ENCODE results near the gene R3HDM2. TPM values are rescaled to one million over a fixed set of nuclear protein-coding genes. Genes with fewer than 3 reads are reported as not detected.

R3HDM2 gene
- total RNA-seq, 1 experiment from 2014 or later, result 64.8 TPM

- no peaks in the 10 kb centered on the region for H3K36me3 Mint-ChIP-seq (ENCODE audit: insufficient read depth, unreplicated experiment)
- ChIA-PET CTCF (interaction anchor here (0.8 to 1.0 kb wide), 2 partner anchors 9 to 15 kb away, joined by 3 to 4 read pairs; no protein-coding TSS in a partner anchor), POLR2A (no interaction called here)
- peak; percentile 40 for DNase-seq (ENCODE audit: unreplicated experiment)
- BruUV-seq (replicated peaks), result no TSS peak
- peaks cover 7% of the 10 kb centered on the region for H3K4me1 Mint-ChIP-seq (ENCODE audit: insufficient read depth, unreplicated experiment)
- TF ChIP-seq, protein P1, sequence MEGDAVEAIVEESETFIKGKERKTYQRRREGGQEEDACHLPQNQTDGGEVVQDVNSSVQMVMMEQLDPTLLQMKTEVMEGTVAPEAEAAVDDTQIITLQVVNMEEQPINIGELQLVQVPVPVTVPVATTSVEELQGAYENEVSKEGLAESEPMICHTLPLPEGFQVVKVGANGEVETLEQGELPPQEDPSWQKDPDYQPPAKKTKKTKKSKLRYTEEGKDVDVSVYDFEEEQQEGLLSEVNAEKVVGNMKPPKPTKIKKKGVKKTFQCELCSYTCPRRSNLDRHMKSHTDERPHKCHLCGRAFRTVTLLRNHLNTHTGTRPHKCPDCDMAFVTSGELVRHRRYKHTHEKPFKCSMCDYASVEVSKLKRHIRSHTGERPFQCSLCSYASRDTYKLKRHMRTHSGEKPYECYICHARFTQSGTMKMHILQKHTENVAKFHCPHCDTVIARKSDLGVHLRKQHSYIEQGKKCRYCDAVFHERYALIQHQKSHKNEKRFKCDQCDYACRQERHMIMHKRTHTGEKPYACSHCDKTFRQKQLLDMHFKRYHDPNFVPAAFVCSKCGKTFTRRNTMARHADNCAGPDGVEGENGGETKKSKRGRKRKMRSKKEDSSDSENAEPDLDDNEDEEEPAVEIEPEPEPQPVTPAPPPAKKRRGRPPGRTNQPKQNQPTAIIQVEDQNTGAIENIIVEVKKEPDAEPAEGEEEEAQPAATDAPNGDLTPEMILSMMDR (IDR thresholded peaks at IDR 0.05; ENCODE audit: unreplicated experiment), result no peak
- no peaks in the 10 kb centered on the region for H3K9me3 Mint-ChIP-seq (ENCODE audit: unreplicated experiment)
- peaks cover 83% of the 10 kb centered on the region for H3K27me3 Mint-ChIP-seq (ENCODE audit: insufficient read depth, unreplicated experiment)
- intact Hi-C loops (cut with micrococcal nuclease), result no loop called here
- H3K27ac Mint-ChIP-seq (ENCODE audit: low read depth, unreplicated experiment), result no peak overlapping the region
- no peak overlapping the region for H3K4me3 Mint-ChIP-seq (ENCODE audit: unreplicated experiment)
Observed at GRCh38 chr12:57477710-57478681, 47.2 kb upstream of the R3HDM2 start.

DNA sequence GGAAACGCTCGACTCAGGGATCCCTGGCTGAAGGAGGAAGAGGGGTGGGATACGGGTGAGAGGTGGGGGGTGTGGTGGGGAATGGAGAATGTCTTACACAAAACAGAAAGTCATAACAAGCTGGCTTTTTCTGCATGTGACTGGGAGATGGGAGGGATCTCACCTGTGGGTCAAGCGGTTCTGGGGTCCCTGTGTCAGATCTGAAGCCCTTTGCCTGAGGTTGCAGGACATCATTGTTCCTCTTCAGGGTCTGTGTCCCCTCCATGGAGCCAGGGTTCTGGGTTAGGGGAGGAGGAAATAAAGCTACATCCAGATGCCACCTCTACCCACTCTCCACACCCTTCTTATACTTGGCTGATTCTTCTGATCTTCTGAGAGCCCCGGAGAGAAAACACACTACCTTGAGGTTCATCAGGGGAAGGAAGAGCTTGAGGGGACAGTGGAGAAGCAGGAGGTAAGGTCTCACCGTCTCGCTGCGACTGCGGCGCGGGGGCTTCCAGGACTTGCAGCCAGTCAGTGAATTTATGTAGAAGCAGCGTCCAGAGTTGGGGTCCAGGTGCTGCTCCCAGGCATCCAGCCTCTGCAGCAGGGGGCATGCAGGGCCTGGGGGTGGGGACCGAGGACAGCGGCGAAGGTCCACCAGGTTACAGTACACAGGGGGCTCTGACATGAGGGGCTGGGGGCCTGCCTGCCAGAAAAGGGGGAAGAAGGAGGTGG is 46.3 kb upstream of the R3HDM2 start:
- Mint-ChIP-seq H3K27me3 (ENCODE audit: insufficient read depth, unreplicated experiment) (peaks cover 89% of the 10 kb centered on the region), H3K4me1 (ENCODE audit: insufficient read depth, unreplicated experiment) (peaks cover 7% of the 10 kb centered on the region), H3K36me3 (ENCODE audit: insufficient read depth, unreplicated experiment) (no peaks in the 10 kb centered on the region), H3K4me3 (ENCODE audit: unreplicated experiment) (no peak overlapping the region), H3K9me3 (ENCODE audit: unreplicated experiment) (no peaks in the 10 kb centered on the region), H3K27ac (ENCODE audit: low read depth, unreplicated experiment) (no peak overlapping the region)
- DNase-seq (ENCODE audit: unreplicated experiment), result no peak
- BruUV-seq (replicated peaks), result no TSS peak
- TF ChIP-seq, protein P1 (IDR thresholded peaks at IDR 0.05; ENCODE audit: unreplicated experiment), result no peak
- POLR2A ChIA-PET, result no interaction called here
- intact Hi-C loops (cut with micrococcal nuclease), result no loop called here
- CTCF ChIA-PET, result interaction anchor here (1.0 kb wide), 1 partner anchor 10 kb away, joined by 4 read pairs; no protein-coding TSS in a partner anchor

GRCh38 chr12:57476162-57476992 is 45.5 kb upstream of the R3HDM2 start:
- Mint-ChIP-seq H3K27ac (ENCODE audit: low read depth, unreplicated experiment) (no peak overlapping the region), H3K4me1 (ENCODE audit: insufficient read depth, unreplicated experiment) (peaks cover 7% of the 10 kb centered on the region), H3K27me3 (ENCODE audit: insufficient read depth, unreplicated experiment) (peaks cover 89% of the 10 kb centered on the region), H3K36me3 (ENCODE audit: insufficient read depth, unreplicated experiment) (no peaks in the 10 kb centered on the region), H3K9me3 (ENCODE audit: unreplicated experiment) (no peaks in the 10 kb centered on the region), H3K4me3 (ENCODE audit: unreplicated experiment) (no peak overlapping the region)
- CTCF ChIA-PET, result interaction anchor here (0.5 to 1.0 kb wide), 3 partner anchors 11 to 47 kb away, joined by 3 to 4 read pairs (median 3); no protein-coding TSS in a partner anchor
- POLR2A ChIA-PET, result no interaction called here
- intact Hi-C loops (cut with micrococcal nuclease), result no loop called here
- TF ChIP-seq, protein P1 (IDR thresholded peaks at IDR 0.05; ENCODE audit: unreplicated experiment), result no peak
- no peak for DNase-seq (ENCODE audit: unreplicated experiment)
- BruUV-seq (replicated peaks), result no TSS peak
